Bronchial epithelial cell (primary cell): ENCODE data around the gene NFIA. TPM values are rescaled to one million over a fixed set of nuclear protein-coding genes. Genes with fewer than 3 reads are reported as not detected.

Experiments used
- DNase-seq: peaks from one replicate; pipeline ENCODE4 v3.0.0-alpha.2; 2010; ENCODE audit warnings: low read depth
- FAIRE-seq: peaks from 2 replicates; lab custom pipeline; 2011; peaks lifted over from hg19 to GRCh38; lab: Jason Lieb, UNC
- H3K27me3 ChIP-seq: 2 replicates; pipeline ENCODE4 v1.5.1; 2011; ENCODE audit warnings: low read length; ENCODE audit not compliant: control insufficient read depth, insufficient read depth
- H3K36me3 ChIP-seq: 2 replicates; pipeline ENCODE4 v1.5.1; 2011; ENCODE audit warnings: low read length; ENCODE audit not compliant: control insufficient read depth, insufficient read depth
- H3K4me3 ChIP-seq: 2 replicates; pipeline ENCODE4 v1.5.1; 2011; ENCODE audit warnings: mild to moderate bottlenecking, low read depth, low read length, control low read depth
- total RNA-seq: library from RNA; depleted of rRNA; stranded (reverse); fragments of >200 nt; gene quantifications from 2 replicates; pipeline ENCODE4 v1.2.1, GENCODE V29; 2014
- TF ChIP-seq, protein P1 (sequence below): IDR thresholded peaks from 2 replicates; pipeline ENCODE4 v1.5.1; 2011; ENCODE audit warnings: mild to moderate bottlenecking, moderate library complexity, low read length, control low read depth, inconsistent platforms; ENCODE audit not compliant: insufficient read depth, severe bottlenecking

Gene NFIA
- total RNA-seq, 1 donor from 2014 or later, result 7.4 TPM

DNA sequence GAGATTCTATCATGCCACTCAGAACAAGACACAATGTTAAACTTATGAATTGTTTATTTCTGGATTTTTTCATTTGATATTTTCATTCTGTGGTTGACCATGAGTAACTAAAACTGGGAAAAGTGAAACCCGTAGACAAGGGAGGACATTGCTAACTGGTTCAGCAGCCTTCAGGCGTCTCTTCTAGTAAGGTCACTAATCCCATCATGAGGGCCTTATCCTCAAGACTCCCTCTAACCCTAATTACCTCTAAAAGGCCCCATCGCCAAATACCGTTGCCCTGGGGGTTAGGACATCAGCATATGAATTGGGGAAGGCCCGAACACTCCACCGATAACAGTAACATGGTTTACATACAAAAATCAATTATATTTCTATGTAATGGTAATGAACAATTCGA is 394.9 kb downstream of the NFIA start:
- FAIRE-seq (no peak), DNase-seq (no peak)
- Histone ChIP-seq H3K27me3 (no peaks in the 10 kb centered on the region), H3K4me3 (no peak overlapping the region), H3K36me3 (no peaks in the 10 kb centered on the region)
- TF ChIP-seq, protein P1, sequence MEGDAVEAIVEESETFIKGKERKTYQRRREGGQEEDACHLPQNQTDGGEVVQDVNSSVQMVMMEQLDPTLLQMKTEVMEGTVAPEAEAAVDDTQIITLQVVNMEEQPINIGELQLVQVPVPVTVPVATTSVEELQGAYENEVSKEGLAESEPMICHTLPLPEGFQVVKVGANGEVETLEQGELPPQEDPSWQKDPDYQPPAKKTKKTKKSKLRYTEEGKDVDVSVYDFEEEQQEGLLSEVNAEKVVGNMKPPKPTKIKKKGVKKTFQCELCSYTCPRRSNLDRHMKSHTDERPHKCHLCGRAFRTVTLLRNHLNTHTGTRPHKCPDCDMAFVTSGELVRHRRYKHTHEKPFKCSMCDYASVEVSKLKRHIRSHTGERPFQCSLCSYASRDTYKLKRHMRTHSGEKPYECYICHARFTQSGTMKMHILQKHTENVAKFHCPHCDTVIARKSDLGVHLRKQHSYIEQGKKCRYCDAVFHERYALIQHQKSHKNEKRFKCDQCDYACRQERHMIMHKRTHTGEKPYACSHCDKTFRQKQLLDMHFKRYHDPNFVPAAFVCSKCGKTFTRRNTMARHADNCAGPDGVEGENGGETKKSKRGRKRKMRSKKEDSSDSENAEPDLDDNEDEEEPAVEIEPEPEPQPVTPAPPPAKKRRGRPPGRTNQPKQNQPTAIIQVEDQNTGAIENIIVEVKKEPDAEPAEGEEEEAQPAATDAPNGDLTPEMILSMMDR, result no peak

GRCh38 chr1:61480273-61480935 is 398.0 kb downstream of the NFIA start:
- Histone ChIP-seq H3K27me3 (no peaks in the 10 kb centered on the region), H3K4me3 (no peak overlapping the region), H3K36me3 (no peaks in the 10 kb centered on the region)
- FAIRE-seq (no peak), DNase-seq (no peak)
- TF ChIP-seq, protein P1, result no peak

GRCh38 chr1:61481315-61481715 is 399.0 kb downstream of the NFIA start:
- no peak overlapping the region for H3K4me3 ChIP-seq
- DNase-seq (peak; percentile 76), FAIRE-seq (peak; percentile 92)
- TF ChIP-seq, protein P1, result no peak
- no peaks in the 10 kb centered on the region for H3K36me3 ChIP-seq
- no peaks in the 10 kb centered on the region for H3K27me3 ChIP-seq

DNA sequence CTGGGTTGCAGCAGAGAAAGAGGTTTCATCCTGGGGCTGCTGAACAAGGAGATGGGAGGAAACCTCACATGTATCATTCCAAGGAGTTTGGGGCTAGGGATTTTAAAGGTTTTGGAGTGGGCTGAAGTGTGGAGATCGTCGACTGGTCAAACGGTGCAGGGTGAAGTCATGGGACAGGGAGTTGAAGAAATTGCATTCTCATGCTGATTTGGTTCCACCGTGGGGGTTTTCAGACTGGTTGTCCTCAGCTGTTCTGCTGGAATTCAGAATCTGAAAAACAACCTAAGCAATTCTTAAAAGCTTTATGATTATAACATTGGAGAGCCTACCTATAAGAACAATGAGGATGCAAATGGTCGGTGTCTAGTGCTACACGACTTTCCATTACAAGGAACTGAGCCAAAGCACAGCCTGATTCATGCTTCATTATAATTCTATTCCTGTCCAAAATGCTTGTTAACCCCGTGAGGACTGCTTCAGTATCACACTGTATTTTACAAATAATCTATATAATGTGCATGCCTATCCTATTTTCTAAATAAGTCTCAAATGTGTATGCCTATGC is 399.9 kb downstream of the NFIA start:
- TF ChIP-seq, protein P1, result no peak
- Histone ChIP-seq H3K4me3 (no peak overlapping the region), H3K36me3 (no peaks in the 10 kb centered on the region), H3K27me3 (no peaks in the 10 kb centered on the region)
- DNase-seq (no peak), FAIRE-seq (no peak)

- DNase-seq (no peak), FAIRE-seq (peak; percentile 23)
- TF ChIP-seq, protein P1, result no peak
- Histone ChIP-seq H3K27me3 (no peaks in the 10 kb centered on the region), H3K36me3 (no peaks in the 10 kb centered on the region), H3K4me3 (no peak overlapping the region)
Observed at GRCh38 chr1:61486783-61487536, 404.6 kb downstream of the NFIA start.
